ENCODE results near the gene KCTD13.

KCTD13 gene

DNA sequence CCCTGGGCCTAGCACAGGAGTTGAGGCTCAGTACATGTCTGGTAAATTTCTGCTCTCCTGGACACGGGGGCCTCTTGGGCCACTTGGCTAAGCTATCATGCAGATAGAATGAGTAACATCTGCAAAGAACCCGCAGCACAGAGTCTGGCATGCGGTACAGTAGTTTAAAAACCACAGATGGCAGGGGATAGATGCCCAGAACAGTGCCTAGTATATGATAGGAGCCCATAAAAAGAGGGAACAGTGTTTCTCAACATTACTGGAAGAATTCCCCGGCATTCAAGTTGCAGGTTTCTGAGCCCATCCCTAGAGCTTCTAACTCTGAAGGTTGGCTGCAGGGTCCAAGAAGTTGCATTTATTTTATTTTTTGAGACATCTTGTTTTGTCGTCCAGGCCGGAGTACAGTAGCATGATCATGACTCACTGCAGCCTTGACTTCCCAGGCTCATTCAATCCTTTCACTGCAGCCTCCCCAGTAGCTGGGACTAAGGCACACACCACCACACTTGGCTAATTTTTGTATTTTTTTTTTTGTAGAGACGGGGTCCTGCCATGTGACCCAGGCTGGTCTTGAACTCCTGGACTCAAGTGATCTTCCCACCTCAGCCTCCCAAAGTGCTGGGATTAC, 68.8 kb downstream of the KCTD13 start:
- no peak overlapping the region for H3K9ac ChIP-seq (ENCODE audit: low read length)
- no peaks in the 10 kb centered on the region for H3F3A ChIP-seq (ENCODE audit: insufficient read depth, low read length)
- H3K9me2 ChIP-seq (replicated peaks; ENCODE audit: insufficient read depth, low read length) = no peaks in the 10 kb centered on the region
- TF ChIP-seq EZH2 (optimal IDR thresholded peaks at IDR 0.05; ENCODE audit: low read depth, low read length) (no peak), EZH2phosphoT487 (IDR thresholded peaks at IDR 0.05; ENCODE audit: low read length) (no peak)
- TF ChIP-seq, protein P1, sequence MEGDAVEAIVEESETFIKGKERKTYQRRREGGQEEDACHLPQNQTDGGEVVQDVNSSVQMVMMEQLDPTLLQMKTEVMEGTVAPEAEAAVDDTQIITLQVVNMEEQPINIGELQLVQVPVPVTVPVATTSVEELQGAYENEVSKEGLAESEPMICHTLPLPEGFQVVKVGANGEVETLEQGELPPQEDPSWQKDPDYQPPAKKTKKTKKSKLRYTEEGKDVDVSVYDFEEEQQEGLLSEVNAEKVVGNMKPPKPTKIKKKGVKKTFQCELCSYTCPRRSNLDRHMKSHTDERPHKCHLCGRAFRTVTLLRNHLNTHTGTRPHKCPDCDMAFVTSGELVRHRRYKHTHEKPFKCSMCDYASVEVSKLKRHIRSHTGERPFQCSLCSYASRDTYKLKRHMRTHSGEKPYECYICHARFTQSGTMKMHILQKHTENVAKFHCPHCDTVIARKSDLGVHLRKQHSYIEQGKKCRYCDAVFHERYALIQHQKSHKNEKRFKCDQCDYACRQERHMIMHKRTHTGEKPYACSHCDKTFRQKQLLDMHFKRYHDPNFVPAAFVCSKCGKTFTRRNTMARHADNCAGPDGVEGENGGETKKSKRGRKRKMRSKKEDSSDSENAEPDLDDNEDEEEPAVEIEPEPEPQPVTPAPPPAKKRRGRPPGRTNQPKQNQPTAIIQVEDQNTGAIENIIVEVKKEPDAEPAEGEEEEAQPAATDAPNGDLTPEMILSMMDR (IDR thresholded peaks at IDR 0.05; ENCODE audit: low read length) = no peak
- H3K27ac ChIP-seq (ENCODE audit: low read length) = no peak overlapping the region
- no peak overlapping the region for H3K4me3 ChIP-seq (ENCODE audit: low read length)
- no peaks in the 10 kb centered on the region for H3K4me1 ChIP-seq (ENCODE audit: low read length)
- no peak overlapping the region for H2AFZ ChIP-seq (ENCODE audit: low read length)
- H3K36me3 ChIP-seq (replicated peaks; ENCODE audit: insufficient read depth, low read length) = no peaks in the 10 kb centered on the region
- H3K9me3 ChIP-seq (replicated peaks; ENCODE audit: insufficient read depth, low read length) = no peaks in the 10 kb centered on the region
- DNase-seq = no peak
- H3K4me2 ChIP-seq (ENCODE audit: low read depth, low read length) = no peak overlapping the region
- H4K20me1 ChIP-seq (ENCODE audit: insufficient read depth, low read length) = no peaks in the 10 kb centered on the region
- no peaks in the 10 kb centered on the region for H3K27me3 ChIP-seq (replicated peaks; ENCODE audit: insufficient read depth, low read length)
- H3K79me2 ChIP-seq (ENCODE audit: low read length) = peaks cover 9% of the 10 kb centered on the region

All from MM.1S (cell line).